Keratinocyte (primary cell): Measurements from ENCODE around the gene GAS6.

Experiments used
- EZH2 ChIP-seq: IDR thresholded peaks from one replicate; pipeline ENCODE4 v1.6.1; 2012; ENCODE audit warnings: inconsistent platforms, mild to moderate bottlenecking, low read length, moderate library complexity
- TF ChIP-seq, protein P1 (sequence below), 3 experiments: IDR thresholded peaks in 1 of 3; conservative IDR thresholded peaks in 1 of 3; optimal IDR thresholded peaks in 1 of 3; 2 replicates in 2 of 3; 3 replicates in 1 of 3; pipeline versions ENCODE3 to v1.5.1; 2011; ENCODE audit warnings: low read length in 3 of 3, mild to moderate bottlenecking in 3 of 3, moderate library complexity in 2 of 3, control low read depth in 1 of 3, inconsistent platforms in 1 of 3; ENCODE audit not compliant: insufficient read depth in 2 of 3; ENCODE audit errors: extremely low read depth in 1 of 3

DNA sequence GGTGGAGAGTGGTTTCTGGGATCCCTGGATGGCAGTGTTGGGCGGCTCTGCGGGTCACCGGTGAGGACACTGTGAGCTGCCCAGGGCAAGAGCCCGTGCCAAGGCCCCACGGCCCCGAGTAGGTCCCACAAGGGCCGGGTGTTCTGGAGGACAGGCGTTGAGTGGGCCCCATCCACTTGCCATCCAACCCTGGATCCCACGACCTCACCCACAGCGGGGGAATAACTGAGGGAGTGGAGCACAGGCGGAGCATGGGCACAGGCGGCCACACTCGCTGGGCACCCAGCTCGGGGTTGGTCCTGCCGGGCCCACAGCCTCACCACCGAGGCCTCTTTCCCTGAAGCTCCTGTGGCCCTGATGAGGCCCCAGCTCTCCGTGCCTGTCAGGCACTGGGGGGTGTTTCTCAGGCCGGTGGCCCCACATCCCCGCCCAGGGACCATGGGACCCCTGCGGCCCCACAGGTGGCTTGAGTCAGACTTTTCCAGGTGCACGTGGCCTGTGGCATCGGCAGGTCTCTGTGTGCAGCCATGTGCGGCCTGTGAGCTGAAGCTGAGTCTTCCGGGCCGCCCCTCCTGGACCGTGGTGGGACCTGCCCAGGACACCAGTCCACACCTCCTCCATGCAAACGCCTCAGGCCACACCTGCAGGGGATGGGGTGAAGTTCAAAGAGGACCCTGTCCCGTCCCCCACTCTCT lies 88.3 kb downstream of the GAS6 start:
- TF ChIP-seq, protein P1, sequence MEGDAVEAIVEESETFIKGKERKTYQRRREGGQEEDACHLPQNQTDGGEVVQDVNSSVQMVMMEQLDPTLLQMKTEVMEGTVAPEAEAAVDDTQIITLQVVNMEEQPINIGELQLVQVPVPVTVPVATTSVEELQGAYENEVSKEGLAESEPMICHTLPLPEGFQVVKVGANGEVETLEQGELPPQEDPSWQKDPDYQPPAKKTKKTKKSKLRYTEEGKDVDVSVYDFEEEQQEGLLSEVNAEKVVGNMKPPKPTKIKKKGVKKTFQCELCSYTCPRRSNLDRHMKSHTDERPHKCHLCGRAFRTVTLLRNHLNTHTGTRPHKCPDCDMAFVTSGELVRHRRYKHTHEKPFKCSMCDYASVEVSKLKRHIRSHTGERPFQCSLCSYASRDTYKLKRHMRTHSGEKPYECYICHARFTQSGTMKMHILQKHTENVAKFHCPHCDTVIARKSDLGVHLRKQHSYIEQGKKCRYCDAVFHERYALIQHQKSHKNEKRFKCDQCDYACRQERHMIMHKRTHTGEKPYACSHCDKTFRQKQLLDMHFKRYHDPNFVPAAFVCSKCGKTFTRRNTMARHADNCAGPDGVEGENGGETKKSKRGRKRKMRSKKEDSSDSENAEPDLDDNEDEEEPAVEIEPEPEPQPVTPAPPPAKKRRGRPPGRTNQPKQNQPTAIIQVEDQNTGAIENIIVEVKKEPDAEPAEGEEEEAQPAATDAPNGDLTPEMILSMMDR (optimal IDR thresholded peaks at IDR 0.05 in 1 of 3, IDR thresholded peaks at IDR 0.05 in 1 of 3, conservative IDR thresholded peaks at IDR 0.05 in 1 of 3; ENCODE audit: extremely low read depth in 1 of 3, insufficient read depth in 2 of 3, low read length in 3 of 3): no peak
- TF ChIP-seq EZH2: no peak
